ENCODE data around the gene TRIM49.
"Not testable (repeated sequence)": the region's sequence is repeated elsewhere in the genome, so short reads cannot be mapped to it uniquely, and the experiment has no call there.

Gene TRIM49, protein sequence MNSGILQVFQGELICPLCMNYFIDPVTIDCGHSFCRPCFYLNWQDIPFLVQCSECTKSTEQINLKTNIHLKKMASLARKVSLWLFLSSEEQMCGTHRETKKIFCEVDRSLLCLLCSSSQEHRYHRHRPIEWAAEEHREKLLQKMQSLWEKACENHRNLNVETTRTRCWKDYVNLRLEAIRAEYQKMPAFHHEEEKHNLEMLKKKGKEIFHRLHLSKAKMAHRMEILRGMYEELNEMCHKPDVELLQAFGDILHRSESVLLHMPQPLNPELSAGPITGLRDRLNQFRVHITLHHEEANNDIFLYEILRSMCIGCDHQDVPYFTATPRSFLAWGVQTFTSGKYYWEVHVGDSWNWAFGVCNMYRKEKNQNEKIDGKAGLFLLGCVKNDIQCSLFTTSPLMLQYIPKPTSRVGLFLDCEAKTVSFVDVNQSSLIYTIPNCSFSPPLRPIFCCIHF

DNA sequence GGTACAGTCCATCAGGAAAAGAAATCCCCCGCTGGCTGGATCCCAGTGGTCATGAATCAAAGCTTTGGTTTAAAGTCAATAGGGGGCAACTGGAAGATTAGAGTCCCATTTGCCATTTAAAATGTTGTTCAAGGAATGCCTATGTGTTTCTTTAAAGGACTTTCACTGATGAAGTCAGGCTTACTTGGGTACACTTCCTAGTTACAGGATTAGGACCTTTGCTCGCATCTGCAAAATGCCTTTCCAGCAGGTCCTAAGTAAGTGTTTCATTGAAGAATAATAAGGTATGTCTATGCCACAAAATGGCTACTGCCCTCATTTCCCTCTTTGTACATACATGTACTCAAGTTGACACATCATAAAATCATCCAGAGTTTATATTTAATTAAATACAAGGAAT is at the start of gene TRIM49:
Gene TRIM49 (minus strand): TSS at position 101 of the 400 bp plus-strand sequence. CDS start 4,106 bp downstream, outside the sequence.
- not testable (repeated sequence) for H3K36me3 ChIP-seq (ENCODE audit: insufficient read depth, low read length); H2AFZ ChIP-seq (ENCODE audit: low read length, unreplicated experiment); H3K4me1 ChIP-seq (ENCODE audit: control insufficient read depth, insufficient read depth, low read length, unreplicated experiment); H3K27ac ChIP-seq (ENCODE audit: low read depth, low read length); H3K27me3 ChIP-seq (ENCODE audit: insufficient read depth, low read length); H3K79me2 ChIP-seq (ENCODE audit: control insufficient read depth, insufficient read depth, low read length, unreplicated experiment); H3K4me3 ChIP-seq (ENCODE audit: low read depth, low read length)

DNA sequence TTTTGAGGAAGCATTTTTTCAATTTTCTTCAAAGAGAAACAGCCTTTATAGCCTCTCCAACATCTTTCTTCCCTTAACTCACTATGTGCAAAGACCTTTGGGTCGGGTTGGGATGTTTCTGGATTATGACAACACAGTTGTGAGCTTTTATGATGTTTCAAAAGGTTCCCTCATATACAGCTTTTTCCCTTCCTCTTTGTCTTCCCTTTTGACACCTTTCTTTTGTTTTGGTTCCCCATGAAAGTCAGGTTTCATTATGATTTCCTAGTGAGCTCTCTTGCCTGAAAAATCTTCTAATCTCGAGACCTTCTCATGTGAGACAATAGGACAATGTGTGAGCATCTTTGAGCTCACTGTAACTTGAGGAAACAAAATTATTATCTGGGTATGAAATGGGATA is 18.3 kb upstream of the TRIM49 start:
- not testable (repeated sequence) for H3K27ac ChIP-seq (ENCODE audit: low read depth, low read length); H3K36me3 ChIP-seq (ENCODE audit: insufficient read depth, low read length); H3K27me3 ChIP-seq (ENCODE audit: insufficient read depth, low read length); H3K4me1 ChIP-seq (ENCODE audit: control insufficient read depth, insufficient read depth, low read length, unreplicated experiment); H3K79me2 ChIP-seq (ENCODE audit: control insufficient read depth, insufficient read depth, low read length, unreplicated experiment); H3K4me3 ChIP-seq (ENCODE audit: low read depth, low read length); H2AFZ ChIP-seq (ENCODE audit: low read length, unreplicated experiment)

DNA sequence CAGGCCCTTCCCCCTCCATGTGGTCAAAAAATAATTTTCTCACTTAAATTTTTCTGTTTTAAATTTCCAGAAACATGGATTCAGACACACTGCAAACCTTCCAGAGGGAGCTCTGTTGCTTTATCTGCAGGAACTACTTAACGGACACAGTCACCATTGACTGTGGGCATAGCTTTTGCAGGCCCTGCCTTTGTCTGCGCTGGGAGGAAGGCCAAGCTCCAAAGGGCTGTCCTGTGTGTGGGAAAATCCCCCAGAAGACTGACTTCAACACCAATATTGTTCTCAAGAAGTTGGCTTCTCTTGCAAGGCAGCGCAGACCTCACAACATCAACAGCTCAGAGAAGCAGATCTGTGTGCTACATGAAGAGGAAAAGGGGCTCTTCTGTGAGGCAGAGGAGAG is 11.6 kb upstream of the TRIM49 start:
- H3K36me3 ChIP-seq (ENCODE audit: insufficient read depth, low read length); H3K27ac ChIP-seq (ENCODE audit: low read depth, low read length); H3K27me3 ChIP-seq (ENCODE audit: insufficient read depth, low read length); H3K4me1 ChIP-seq (ENCODE audit: control insufficient read depth, insufficient read depth, low read length, unreplicated experiment); H3K4me3 ChIP-seq (ENCODE audit: low read depth, low read length); H2AFZ ChIP-seq (ENCODE audit: low read length, unreplicated experiment); H3K79me2 ChIP-seq (ENCODE audit: control insufficient read depth, insufficient read depth, low read length, unreplicated experiment): not testable (repeated sequence)

DNA sequence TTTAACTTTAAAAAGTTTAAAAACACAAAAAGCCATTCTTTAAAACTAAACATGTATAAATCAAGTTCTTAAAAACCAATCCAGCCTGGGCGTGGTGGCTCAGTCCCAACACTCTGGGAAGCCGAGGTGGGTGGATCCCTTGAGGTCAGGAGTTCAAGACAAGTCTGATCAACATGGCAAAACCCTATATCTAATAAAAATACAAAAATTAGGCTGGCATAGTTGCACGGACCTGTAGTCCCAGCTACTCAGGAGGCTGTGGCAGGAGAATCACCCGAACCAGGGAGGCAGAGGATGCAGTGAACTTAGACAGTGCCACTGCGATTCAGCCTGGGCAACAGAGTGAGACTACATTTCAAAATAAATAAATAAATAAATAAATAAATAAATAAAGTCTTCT is 5.2 kb upstream of the TRIM49 start:
- not testable (repeated sequence) for H3K4me3 ChIP-seq (ENCODE audit: low read depth, low read length); H3K27ac ChIP-seq (ENCODE audit: low read depth, low read length); H3K36me3 ChIP-seq (ENCODE audit: insufficient read depth, low read length); H3K79me2 ChIP-seq (ENCODE audit: control insufficient read depth, insufficient read depth, low read length, unreplicated experiment); H3K27me3 ChIP-seq (ENCODE audit: insufficient read depth, low read length); H2AFZ ChIP-seq (ENCODE audit: low read length, unreplicated experiment); H3K4me1 ChIP-seq (ENCODE audit: control insufficient read depth, insufficient read depth, low read length, unreplicated experiment)

DNA sequence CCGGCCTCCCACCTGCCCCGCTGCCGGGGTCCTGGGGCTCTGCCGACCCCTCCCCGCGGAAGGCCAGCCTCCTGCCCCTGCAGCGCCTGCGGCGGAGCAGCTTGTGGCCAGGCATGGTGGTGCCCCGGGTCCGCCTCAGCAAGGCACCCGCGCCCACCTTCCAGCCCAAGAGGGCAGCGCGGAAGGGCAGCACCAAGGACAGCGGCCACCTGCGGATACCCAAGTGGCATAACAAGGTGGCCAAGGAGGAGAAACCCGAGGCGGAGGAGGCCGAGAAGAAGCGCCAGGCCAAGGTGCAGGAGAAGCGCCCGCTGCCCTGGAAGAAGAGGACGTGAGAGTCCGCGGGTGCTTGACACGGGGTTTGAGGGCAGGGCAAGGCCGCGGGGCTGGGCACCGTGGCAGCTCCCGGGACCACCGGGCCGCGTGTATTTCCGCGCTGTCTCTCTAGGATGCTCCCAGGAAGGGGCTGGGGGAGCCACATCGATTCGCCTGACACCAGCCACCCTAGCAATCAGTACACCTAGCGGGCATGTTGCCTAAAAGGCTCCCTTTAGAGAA is 20.8 kb downstream of the TRIM49 start:
- not testable (repeated sequence) for H3K4me3 ChIP-seq (ENCODE audit: low read depth, low read length); H3K4me1 ChIP-seq (ENCODE audit: control insufficient read depth, insufficient read depth, low read length, unreplicated experiment); H2AFZ ChIP-seq (ENCODE audit: low read length, unreplicated experiment); H3K79me2 ChIP-seq (ENCODE audit: control insufficient read depth, insufficient read depth, low read length, unreplicated experiment); H3K27me3 ChIP-seq (ENCODE audit: insufficient read depth, low read length); H3K27ac ChIP-seq (ENCODE audit: low read depth, low read length); H3K36me3 ChIP-seq (ENCODE audit: insufficient read depth, low read length)

DNA sequence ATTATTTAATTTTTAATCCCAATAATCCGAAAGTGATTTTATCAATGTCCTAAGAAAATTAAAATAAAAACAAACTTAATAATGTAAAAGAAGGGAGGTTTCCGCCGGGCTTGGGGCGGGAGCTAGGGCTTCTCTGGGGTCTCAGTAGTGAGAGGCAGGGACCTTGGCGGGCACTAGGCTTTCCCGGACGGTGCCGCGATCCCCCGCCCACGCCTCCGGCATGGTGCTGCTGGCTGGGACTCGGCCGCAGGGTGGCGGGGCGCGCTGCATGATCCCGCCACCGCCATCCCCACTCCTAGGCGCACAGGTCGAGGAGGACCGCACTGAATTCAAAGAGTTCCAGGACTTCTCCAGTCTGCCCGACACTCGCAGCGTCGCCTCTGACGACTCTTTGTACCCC is 22.6 kb downstream of the TRIM49 start:
- not testable (repeated sequence) for H3K4me3 ChIP-seq (ENCODE audit: low read depth, low read length); H3K4me1 ChIP-seq (ENCODE audit: control insufficient read depth, insufficient read depth, low read length, unreplicated experiment); H2AFZ ChIP-seq (ENCODE audit: low read length, unreplicated experiment); H3K79me2 ChIP-seq (ENCODE audit: control insufficient read depth, insufficient read depth, low read length, unreplicated experiment); H3K27me3 ChIP-seq (ENCODE audit: insufficient read depth, low read length); H3K36me3 ChIP-seq (ENCODE audit: insufficient read depth, low read length); H3K27ac ChIP-seq (ENCODE audit: low read depth, low read length)

DNA sequence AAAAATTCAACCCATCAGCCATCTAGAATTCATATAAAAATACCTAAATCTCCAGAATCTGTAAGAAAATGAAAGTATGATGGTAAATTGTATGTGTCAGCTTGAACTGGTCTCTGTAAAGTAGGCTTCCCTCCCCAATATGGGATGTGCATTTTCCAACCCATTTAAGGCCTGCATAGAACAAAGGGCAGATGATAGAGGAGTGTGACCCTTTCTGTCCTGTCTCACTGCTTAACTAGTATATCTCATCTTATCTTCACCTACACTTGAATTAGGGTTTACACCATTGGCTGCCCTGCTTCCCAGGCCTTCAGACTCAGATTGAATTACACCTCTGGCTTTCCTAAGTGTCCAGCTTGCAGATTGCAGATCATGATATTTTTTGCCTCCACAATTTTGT is 57.6 kb downstream of the TRIM49 start:
- H2AFZ ChIP-seq (ENCODE audit: low read length, unreplicated experiment); H3K4me1 ChIP-seq (ENCODE audit: control insufficient read depth, insufficient read depth, low read length, unreplicated experiment); H3K79me2 ChIP-seq (ENCODE audit: control insufficient read depth, insufficient read depth, low read length, unreplicated experiment); H3K36me3 ChIP-seq (ENCODE audit: insufficient read depth, low read length); H3K4me3 ChIP-seq (ENCODE audit: low read depth, low read length); H3K27ac ChIP-seq (ENCODE audit: low read depth, low read length); H3K27me3 ChIP-seq (ENCODE audit: insufficient read depth, low read length): not testable (repeated sequence)

Measured in ACC112 (cell line).